Hepatocyte (in vitro differentiated cells): Measurements from ENCODE around the gene CCT8L2.
"Not testable (repeated sequence)": the region's sequence is repeated elsewhere in the genome, so short reads cannot be mapped to it uniquely, and the experiment has no call there.

Experiments used
- CTCF ChIP-seq: fragments of 200-600 bp; sonication (generic); IDR thresholded peaks from 2 replicates; pipeline ENCODE4 v1.5.1; 2016; ENCODE audit warnings: antibody characterized with exemption, mild to moderate bottlenecking; ENCODE audit not compliant: poor library complexity
- EZH2 ChIP-seq: fragments of 200-600 bp; sonication (generic); IDR thresholded peaks from 2 replicates; pipeline ENCODE4 v1.6.1; 2016; ENCODE audit warnings: antibody characterized with exemption, mild to moderate bottlenecking, borderline replicate concordance

GRCh38 chr22:16635442-16635841 lies 42.8 kb upstream of the CCT8L2 start:
- TF ChIP-seq CTCF, EZH2: not testable (repeated sequence)
